HG03159 (cell line): ENCODE data around the gene ANKRD13C.
"Not testable (repeated sequence)": the region's sequence is repeated elsewhere in the genome, so short reads cannot be mapped to it uniquely, and the experiment has no call there.

ENCODE experiments used
- ATAC-seq: cut with Tn5 transposase; IDR thresholded peaks from one replicate; pipeline ENCODE4 v1.9.1; 2021; ENCODE audit warnings: mild to moderate bottlenecking, moderate library complexity; ENCODE audit not compliant: unreplicated experiment

Gene ANKRD13C

DNA sequence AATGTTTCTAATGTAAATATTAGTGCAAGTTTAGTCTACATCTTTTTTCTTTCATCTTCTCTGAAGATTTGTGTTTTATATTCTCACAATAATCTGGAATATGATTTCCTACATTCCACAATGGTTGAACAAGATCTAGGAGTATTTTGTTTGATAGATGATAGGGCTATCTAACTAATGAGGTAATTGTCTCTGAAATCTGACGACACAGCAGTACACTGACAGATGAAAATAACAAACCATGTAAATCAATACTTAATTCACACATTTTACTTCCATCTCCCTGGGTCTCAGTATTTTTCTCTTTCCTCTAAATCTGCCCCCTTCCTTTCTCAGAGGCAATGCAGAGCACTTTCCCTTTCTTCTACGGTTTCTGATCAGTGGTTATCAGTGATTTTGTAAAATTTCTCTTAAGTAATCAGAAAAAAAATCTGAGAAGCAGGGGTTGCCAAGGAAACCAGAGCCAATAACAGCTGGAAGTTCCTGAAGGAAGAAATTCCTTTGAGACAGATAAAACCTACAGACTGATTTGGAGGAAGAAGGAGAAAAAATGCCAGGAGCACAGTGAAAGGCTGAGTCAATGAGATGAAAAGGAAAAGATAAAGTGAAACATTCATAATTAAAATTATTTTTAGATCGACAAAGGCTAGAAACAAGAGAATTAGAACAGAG lies 7.3 kb upstream of the ANKRD13C start:
- ATAC-seq = no peak

DNA sequence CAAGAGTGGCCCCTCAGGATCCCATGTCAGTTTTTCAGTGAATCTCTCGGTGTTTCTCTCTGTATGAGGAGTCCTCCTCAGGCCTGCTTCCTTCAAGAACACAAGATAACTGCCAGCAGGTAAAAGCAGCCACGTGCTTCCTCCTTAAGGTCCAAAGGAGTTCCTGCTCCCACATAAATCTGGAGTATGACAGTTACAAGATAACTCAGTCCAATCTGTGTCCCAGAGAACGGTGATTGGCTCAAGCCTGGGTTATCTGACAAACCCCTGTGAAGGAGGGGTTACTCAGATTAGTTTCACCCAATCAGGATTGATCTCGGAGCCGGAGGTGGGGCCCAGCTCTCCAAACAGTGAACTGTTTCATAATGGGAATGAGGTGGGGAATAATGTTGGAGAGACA lies 5.8 kb upstream of the ANKRD13C start:
- no peak for ATAC-seq

DNA sequence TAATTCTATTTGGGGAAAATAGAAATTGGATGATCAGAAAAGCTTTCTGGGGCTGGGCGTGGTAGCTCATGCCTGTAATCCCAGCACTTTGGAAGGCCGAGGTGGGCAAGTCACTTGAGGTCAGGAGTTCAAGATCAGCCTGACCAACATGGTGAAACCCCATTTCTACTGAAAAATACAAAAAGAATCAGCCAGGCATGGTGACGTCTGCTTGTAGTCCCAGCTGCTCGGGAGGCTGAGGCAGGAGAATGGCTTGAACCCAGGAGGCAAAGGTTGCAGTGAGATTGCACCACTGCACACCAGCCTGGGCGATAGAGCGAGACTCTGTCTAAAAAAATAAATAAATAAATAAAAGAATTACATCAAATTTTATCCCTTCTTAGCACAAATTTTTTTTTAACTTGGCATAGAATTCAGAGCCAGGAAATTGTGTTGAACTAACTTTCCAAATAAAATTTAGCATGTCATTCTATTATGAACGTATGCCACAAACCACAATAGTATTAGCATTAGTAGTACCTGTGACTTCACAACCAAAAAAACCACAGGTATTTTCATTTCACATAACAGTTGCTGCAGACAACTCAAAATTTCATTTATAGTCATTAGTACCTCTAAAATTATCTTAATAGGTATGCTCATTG lies 4.5 kb upstream of the ANKRD13C start:
- peak; percentile 47 for ATAC-seq

DNA sequence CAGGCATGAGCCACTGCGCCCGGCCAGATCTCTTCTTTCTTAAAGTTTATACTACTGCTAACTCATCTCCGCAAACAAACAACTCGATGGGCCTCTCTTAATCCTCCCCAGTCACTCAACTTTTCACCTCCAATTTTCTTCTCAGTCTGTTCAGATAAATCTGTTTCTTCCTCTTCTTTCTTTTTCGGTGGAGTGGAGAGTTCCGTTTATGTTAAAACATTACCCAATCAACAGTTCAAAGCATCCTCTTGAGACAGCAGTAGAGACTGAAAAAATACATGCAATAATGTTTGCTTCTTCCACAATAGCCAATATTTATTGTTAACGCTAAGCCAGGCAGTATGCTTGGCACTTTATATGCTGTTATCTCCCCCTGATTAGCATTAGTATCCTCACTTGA lies 1.4 kb upstream of the ANKRD13C start:
- no peak for ATAC-seq

DNA sequence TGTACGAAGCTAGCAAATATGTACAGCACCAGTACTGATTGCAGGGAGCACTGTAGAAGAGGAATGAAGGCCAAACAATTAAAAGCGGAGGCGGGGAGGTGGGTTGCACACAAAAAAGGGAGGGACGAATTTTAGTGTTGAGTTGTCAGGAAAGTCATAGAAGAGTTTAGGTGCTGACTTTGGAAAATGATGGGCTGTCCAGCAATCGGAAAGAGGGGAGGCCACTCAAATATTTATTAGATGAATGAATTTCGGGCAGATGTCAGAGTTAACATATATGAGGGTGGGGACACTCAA lies 537 bp upstream of the ANKRD13C start:
- no peak for ATAC-seq

DNA sequence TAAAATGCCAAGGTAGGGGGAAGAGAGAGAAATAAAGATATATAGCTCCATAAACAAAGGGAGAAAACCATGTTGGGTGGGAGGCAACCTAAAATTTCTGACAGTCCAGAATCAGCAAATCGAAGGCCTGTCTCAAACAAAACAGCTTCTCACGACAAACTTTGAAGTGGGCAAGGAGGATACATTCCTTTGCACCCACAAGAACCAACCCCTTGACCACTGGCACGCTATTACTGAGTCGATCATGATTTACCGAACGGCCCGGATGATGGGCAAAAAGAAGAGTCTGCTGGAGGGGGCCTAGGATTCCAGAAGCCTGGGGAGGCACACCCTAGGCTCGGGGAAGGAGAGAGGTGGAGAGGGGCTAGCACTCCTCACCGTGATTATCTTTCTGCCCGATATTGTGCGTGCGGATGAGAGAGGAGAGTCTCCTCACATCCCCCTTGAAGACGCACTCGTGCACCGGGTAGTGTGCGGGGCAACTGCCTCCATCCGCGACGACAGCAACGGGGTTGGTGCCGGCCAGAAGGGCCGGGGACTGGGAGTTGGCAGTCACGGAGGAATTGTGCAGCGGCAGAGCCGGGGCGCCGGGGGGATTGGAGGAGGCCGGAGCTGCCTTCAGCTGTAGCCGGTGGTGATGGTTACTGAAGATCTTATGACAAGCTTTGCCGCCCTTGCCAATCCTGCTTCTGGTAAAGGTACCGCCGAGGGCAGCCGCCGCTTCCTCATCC lies 756 bp downstream of the ANKRD13C start:
- peak; percentile 27 for ATAC-seq

DNA sequence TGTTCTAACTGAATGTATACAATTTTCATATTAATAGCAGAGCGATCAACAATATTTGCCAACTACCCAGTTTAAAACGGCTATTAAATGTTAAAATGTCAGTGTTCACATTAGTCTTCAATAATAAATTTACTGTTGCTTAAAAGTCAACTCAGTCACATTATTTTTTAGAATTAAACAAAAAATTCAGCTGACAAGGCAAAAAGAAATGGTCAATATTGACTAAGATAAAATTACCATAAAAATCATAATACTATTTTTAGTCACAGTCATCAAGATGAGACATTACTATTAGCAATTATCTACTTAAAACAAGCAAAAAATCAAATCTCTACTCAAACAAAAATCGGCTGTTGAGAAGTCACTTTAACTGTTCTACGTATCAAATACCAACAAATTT lies 1.5 kb downstream of the ANKRD13C start:
- ATAC-seq = no peak

DNA sequence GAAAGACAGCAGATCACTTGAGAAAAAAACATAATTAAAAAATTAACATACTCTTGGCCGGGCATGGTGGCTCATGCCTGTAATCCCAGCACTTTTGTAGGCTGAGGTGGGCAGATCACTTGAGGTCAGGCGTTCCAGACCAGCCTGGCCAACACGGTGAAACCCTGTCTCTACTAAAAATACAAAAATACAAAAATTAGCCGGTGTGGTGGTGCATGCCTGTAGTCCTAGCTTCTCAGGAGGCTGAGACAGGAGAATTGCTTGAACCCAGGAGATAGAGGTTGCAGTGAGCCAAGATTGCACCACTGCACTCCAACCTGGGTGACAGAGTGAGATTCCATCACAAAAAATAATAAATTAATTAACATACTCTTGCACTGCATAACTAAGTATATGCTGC lies 4.7 kb downstream of the ANKRD13C start:
- not testable (repeated sequence) for ATAC-seq

DNA sequence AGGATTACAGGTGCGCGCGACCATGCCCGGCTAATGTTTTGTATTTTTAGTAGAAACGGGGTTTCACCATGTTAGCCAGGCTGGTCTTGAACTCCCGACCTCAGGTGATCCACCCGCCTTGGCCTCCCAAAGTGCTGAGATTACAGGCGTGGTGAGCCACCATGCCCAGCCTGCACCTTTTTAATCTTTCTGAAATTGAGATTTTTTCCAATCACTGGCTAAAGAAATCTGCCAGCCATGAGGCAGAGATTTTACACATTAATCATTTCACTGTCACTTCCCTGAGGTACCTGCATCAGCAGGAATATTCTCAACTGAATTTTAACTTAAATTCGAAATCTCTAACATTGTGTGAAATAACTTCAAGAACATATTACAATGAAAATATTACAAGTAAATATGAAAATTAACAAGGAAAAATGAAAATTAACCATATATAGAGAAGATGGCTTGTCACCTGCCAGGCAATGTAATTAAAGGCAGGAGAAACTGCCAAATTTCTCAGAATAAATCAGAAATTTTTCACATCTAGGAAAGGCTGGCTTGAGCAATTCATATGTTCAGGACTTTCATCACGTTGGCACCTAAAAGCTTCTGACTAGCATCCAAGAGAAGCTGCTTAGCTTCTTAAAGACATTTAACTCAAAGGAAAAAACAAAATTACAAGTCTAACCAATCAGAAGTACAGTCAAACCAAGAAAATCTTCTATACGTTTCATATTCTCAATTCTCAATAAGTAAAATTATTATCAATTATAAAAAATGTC lies 5.9 kb downstream of the ANKRD13C start:
- ATAC-seq = no peak

DNA sequence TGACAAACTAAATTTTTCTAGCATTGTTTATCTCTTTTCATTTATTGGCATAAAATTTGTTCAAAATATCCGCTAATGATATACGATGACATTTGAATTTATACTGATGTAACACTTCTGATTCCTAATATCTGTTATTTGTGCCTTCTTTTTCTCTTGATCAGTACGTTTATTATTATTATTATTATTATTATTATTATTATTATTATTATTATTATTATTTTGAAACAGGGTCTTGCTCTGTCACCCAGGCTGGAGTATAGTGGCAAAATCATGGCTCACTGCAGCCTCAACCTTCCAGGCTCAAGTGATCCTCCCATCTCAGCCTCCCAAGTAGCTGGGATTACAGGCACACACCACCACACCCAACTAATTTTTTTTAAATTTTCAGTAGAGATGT lies 14.9 kb downstream of the ANKRD13C start:
- not testable (repeated sequence) for ATAC-seq

DNA sequence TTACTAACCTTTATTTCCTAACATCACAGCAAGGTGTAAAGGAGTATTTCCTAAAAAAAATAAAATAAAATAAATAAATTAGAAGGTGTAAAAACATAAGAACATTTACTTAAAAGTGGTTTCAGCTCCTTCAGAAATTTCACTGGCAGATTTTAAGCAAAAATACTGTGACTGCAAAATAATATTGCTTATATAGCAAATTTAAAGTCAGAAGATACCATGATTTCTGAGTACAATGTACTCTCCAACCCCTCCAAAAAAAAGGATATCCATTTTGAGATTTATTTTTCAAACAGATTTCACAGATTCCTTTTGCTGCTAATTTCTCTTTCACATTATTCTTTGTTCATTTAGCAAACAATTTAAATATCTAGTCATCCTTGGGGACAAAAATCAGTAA lies 18.5 kb downstream of the ANKRD13C start:
- ATAC-seq = no peak

DNA sequence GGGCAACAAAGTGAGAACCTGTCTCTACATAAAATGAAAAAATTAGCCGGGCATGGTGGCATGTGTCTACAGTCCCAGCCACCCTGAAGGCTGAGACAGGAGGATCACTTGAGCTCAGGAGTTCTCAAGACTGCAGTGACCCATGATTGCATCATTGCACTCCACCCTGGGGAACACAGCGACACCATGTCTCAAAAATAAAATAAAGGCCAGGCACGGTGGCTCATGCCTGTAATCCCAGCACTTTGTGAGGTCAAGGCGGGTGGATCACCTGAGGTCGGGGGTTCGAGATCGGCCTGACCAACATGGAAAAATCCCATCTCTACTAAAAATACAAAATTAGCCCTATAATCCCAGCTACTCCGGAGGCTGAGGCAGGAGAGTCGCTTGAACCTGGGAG lies 20.1 kb downstream of the ANKRD13C start:
- ATAC-seq = no peak

DNA sequence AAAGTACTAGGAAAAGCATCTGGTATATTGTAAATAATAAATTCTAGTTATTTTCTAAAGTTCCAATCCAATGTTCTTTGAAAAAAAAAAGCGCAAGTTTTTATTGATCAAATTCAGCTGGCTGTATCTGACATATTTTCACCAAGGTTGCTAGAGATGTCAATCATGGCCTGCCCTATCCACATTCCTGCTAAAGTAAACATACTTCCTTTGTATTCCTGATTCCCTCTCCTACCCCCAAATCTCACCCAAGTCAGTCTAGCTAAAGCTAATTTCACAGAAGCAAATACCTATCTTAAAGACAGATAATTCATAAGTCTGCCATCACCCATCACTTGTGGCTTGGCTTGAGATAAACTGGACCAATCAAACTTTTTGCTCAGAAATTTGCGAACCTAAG lies 21.3 kb downstream of the ANKRD13C start:
- no peak for ATAC-seq

DNA sequence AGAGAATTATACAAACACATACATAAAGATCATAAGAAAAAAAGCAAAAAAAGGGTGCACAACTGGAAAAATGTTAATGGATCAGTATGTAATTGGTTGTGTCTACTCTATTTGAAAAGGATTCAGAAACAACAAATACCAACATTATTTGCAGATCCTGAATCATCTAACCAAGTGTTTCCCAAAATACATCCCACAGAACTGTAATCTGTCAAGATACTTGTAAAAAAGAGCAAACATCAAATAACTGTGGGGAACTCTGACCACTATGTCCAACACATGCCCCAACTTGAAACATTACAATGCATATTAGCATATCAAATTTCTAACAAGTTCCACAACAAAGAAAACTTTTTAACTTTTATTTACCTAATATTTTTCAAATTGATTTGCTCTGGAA lies 22.6 kb downstream of the ANKRD13C start:
- ATAC-seq = no peak

DNA sequence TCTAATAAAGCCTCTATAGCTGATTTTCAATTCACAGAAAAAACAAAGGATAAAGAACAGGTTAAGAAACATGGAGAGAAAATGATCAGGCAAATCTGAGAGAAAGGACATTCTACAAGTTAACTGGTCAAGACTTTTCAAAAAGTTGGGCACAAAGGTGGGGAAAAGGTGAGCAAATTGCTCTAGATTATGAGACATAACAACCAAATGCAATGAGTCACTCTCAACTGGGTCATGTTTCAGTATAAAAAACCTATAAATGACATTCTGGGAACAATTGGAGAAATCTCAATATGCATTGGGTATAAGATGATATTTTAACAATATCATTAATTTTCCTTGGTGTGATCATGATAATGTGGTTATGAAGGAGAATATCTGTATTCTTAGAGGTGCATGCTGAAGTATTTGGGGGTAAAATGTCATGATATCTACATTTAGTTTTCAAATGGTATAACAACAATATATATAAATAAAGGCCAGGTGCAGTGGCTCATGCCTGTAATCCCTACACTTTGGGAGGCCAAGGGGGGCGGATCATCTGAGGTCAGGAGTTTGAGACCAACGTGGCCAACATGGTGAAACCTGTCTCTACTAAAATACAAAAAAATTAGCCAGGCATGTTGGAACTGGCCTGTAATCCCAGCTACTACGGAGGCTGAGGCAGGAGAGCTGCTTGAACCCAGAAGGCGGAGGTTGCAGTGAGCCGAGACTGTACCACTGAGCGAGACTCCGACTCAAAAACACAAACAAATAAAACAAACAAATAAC lies 27.0 kb downstream of the ANKRD13C start:
- no peak for ATAC-seq

DNA sequence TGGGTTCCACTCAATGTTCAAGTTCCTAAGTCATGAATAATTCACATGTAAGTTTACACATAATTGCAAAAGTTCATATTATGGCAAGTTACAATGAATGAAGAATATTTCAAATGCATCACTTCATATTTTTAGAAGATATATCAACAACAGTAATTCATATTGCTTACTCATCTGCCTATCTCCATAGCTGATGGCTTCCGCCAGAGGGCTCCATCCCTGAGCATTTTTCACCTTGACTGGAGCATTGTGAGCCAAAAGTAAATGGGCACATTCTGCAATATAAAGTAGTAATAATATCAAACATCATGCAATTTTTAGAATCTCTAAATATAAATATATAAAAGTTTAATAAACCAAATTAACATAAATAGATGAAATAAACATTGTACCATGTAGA lies 29.8 kb downstream of the ANKRD13C start:
- no peak for ATAC-seq

DNA sequence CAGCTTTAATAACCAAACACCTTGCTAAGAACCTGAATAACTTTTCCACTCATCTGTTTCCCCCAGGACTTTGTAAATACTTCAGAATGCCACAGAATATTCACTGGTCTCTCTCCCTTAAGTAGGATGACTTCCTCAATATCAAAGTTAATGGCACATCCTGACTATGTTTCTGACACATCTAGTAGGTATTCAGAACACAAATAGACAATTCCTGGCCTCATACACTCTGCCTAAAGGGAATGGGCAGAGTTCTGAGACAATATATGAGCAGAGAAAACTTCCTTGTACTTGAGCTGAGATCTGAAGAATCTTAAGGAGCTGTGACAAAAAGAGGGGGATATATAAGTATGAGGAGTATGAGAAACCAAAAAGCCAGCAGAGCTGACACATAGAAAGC lies 34.8 kb downstream of the ANKRD13C start:
- ATAC-seq = no peak

DNA sequence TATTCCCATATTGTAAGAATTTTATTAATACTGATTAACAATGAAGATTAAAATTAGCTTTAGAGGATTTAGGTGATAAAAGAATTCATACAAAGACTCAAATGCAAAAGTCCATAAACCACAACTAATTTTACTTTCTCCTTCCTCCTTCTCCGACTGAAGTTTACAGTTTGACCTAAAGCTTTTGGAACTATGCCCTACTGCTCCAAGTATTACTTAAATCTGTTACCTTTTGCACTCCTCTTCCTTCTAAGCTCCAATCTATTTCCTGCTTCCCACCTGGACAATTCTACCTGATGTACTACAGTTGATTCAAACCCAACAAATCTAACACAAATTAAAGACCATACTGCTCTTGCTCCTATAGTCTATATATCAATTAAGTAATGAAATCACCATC lies 36.3 kb downstream of the ANKRD13C start:
- ATAC-seq = no peak

DNA sequence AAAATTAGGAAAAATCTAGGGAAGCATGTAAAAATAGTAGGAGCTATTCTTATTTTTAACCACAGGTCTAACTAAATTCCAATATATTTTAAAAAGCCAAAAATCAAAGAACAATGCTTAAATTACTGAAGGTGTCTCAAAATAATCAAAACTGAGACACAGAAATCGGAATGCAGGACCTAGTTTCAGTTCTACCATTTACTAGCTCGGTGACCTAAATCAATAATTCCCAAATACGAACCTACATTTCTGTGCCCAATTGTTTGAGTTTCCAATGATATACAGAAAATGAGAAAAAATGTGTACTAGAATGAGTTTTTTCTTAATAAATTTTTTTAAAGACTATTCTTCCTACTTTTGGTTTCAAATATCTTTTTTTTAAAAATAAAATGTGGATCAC lies 37.4 kb downstream of the ANKRD13C start:
- no peak for ATAC-seq

DNA sequence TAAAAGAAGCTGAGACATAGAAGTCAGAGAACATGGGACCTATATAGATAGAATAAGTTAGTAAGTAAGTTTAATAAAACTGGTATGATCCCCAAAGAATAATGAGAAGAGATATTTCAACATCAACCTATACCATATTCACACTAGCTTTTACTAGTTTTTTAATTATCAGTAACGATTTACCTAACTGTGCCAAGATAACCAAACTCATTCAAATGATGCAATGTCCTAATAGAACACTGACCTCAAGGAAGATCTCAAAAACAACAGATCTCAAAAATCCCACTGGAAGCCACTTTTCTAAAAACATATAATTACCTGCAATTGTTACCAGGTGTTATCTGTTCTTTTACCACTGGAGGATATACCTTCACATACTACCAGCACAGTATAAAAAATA lies 38.7 kb downstream of the ANKRD13C start:
- ATAC-seq = no peak

DNA sequence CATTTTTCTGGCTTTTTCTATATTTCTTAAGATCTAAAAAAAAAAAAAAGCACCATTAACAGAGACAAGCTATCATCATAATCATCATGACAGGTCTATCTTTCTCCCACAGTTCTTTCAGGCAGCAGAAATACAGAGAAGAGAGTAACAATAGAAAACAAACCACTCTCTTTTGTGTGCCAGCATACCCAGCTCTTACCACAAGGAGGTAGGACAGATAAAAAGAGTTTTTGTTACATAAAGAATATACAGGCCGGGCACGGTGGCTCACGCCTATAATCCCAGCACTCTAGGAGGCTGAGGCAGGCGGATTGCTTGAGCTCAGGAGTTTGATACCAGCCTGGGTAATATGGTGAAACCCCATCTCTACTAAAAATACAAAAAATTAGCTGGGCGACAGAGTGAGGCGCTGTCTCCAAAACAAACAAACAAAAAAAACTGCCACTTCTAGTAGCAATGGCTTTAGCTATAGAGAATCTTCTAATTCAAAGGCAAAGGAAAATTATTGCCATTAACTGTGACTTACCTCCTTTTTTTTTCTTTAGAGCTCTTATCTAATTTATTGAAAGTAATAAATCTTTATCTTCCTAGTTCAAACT lies 39.7 kb downstream of the ANKRD13C start:
- ATAC-seq = no peak
